DND-41 (cell line): Measurements from ENCODE around the gene GRIP2.

Experiments used
- ATAC-seq: fragments of 200-7000 bp; cut with Tn5 transposase; 3 replicates; pipeline ENCODE4 v1.9.1; 2021; ENCODE audit warnings: low read depth; ENCODE audit not compliant: insufficient read depth
- DNase-seq: peaks from one replicate; pipeline ENCODE4 v3.0.0-alpha.2; 2020
- H2AFZ ChIP-seq: 2 replicates; pipeline ENCODE4 v1.6.0; 2012; ENCODE audit warnings: low read depth, low read length
- H3K27ac ChIP-seq: 2 replicates; pipeline ENCODE4 v1.5.1; 2012; ENCODE audit warnings: low read length, inconsistent platforms
- H3K27me3 ChIP-seq: fragments of 200-600 bp; sonication (generic); 2 replicates; pipeline ENCODE4 v1.6.0; 2012; ENCODE audit warnings: low read length, mild to moderate bottlenecking, inconsistent platforms; ENCODE audit not compliant: insufficient read depth, poor library complexity
- H3K36me3 ChIP-seq: 2 replicates; pipeline ENCODE4 v1.5.1; 2012; ENCODE audit warnings: low read length, inconsistent platforms; ENCODE audit not compliant: insufficient read depth
- H3K4me1 ChIP-seq: 2 replicates; pipeline ENCODE4 v1.5.1; 2012; ENCODE audit warnings: mild to moderate bottlenecking, low read length; ENCODE audit not compliant: insufficient read depth
- H3K4me2 ChIP-seq: 2 replicates; pipeline ENCODE4 v1.6.0; 2012; ENCODE audit warnings: mild to moderate bottlenecking, moderate library complexity, low read length, inconsistent platforms; ENCODE audit not compliant: insufficient read depth
- H3K4me3 ChIP-seq, 2 experiments: fragments of 200-600 bp in 1 of 2; shearing (Covaris generic) in 1 of 2; 2 replicates each; pipeline ENCODE4 v1.5.1; 2012 to 2016; ENCODE audit warnings: inconsistent platforms in 2 of 2, low read length in 2 of 2, mild to moderate bottlenecking in 2 of 2, low read depth in 1 of 2, moderate library complexity in 1 of 2
- H3K79me2 ChIP-seq: 2 replicates; pipeline ENCODE4 v1.6.0; 2012; ENCODE audit warnings: low read length, inconsistent platforms; ENCODE audit not compliant: insufficient read depth
- H3K9ac ChIP-seq: 2 replicates; pipeline ENCODE4 v1.6.0; 2012; ENCODE audit warnings: low read depth, mild to moderate bottlenecking, inconsistent platforms, low read length, moderate library complexity
- H3K9me3 ChIP-seq: 2 replicates; pipeline ENCODE4 v1.5.1; 2012; ENCODE audit warnings: low read length, moderate library complexity, mild to moderate bottlenecking, inconsistent platforms; ENCODE audit not compliant: insufficient read depth, severe bottlenecking
- H4K20me1 ChIP-seq: 2 replicates; pipeline ENCODE4 v1.6.0; 2012; ENCODE audit warnings: low read length; ENCODE audit not compliant: insufficient read depth
- EZH2 ChIP-seq: IDR thresholded peaks from 3 replicates; pipeline ENCODE4 v1.6.1; 2012; ENCODE audit warnings: borderline replicate concordance, low read depth, mild to moderate bottlenecking, moderate library complexity, low read length, inconsistent platforms; ENCODE audit not compliant: severe bottlenecking
- TF ChIP-seq, protein P1 (sequence below): IDR thresholded peaks from 2 replicates; pipeline ENCODE4 v1.5.1; 2012; ENCODE audit warnings: borderline replicate concordance, low read length, moderate library complexity, mild to moderate bottlenecking; ENCODE audit not compliant: poor library complexity, severe bottlenecking; ENCODE audit errors: extremely low read depth

GRIP2 gene

DNA sequence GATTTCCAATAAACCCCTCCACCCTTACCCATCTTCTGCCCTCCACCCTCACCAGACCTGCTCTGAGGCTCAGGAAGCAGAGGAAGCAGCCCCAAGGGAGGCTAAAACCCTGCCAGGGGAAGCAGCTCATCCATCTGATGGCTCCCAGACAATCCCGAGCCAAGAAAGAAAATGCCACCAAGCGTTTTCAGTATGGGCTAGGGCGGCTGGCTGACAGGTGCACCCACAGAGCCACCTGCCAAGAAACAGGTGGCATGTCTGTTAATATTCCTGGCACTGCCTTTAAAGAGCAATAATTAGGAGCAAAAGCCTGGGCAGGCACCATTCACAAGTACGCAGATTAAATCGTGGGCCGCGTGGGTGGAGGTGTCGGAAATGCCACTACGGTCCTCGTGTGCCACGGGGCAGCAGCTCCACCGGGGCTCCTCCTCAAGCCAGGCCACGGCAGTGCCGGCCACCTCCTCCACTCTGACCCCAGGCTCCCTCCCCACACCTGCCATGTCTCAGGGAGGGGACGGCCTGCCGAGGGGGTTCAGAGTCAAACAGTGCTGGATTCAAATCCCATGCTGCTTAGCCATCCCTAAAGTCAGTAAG is 23.9 kb upstream of the GRIP2 start:
- Histone ChIP-seq H3K27ac (no peak overlapping the region), H3K9me3 (no peaks in the 10 kb centered on the region), H3K36me3 (no peaks in the 10 kb centered on the region), H3K79me2 (no peaks in the 10 kb centered on the region), H3K9ac (no peak overlapping the region), H4K20me1 (peaks cover 4% of the 10 kb centered on the region; the same call in 1 of the 2 replicates), H3K4me2 (no peak overlapping the region), H3K4me3 (no peak overlapping the region), H2AFZ (no peak overlapping the region), H3K27me3 (peaks cover 6% of the 10 kb centered on the region), H3K4me1 (no peaks in the 10 kb centered on the region)
- TF ChIP-seq EZH2: no peak
- TF ChIP-seq, protein P1, sequence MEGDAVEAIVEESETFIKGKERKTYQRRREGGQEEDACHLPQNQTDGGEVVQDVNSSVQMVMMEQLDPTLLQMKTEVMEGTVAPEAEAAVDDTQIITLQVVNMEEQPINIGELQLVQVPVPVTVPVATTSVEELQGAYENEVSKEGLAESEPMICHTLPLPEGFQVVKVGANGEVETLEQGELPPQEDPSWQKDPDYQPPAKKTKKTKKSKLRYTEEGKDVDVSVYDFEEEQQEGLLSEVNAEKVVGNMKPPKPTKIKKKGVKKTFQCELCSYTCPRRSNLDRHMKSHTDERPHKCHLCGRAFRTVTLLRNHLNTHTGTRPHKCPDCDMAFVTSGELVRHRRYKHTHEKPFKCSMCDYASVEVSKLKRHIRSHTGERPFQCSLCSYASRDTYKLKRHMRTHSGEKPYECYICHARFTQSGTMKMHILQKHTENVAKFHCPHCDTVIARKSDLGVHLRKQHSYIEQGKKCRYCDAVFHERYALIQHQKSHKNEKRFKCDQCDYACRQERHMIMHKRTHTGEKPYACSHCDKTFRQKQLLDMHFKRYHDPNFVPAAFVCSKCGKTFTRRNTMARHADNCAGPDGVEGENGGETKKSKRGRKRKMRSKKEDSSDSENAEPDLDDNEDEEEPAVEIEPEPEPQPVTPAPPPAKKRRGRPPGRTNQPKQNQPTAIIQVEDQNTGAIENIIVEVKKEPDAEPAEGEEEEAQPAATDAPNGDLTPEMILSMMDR: no peak
- ATAC-seq: no peak
- no peak for DNase-seq

DNA sequence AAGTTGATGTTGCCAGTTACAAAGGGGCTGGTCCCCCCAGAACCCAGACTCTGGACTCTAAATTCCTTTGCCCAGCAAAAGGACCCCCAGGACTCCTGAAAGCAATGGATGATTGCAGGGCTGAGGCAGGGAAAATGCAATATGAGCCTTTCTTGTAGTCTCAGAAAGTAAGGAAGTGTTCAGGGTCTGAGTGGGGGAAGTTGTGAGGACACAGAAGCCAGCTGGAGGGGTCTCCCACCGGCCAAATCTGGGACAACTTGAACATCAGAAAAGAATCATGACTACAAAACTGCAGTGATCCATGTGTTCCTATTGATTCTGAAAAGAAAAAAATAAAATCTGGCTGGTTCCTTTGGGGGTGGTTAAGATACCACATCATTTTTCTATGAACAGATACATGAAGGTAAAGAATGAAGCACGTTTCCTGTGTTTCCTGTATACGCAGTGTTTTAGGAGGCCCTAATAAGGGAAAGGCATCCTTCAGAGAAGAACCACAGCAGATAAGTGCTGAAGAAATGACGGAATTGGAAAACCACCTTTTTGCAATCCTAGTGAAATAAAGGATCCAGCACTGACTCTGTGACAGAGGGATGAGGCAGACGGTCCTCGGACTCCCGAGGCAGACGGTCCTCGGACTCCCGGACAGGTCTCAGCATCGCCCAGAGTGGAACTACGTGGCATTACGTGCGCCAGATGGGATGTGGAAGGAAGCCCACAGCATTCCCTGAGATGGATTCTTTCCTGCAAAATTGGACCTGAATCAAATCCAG is 22.2 kb upstream of the GRIP2 start:
- Histone ChIP-seq H3K9me3 (no peaks in the 10 kb centered on the region), H3K27ac (no peak overlapping the region), H3K4me3 (no peak overlapping the region), H3K4me1 (no peaks in the 10 kb centered on the region), H3K27me3 (peaks cover 6% of the 10 kb centered on the region), H2AFZ (no peak overlapping the region), H4K20me1 (peaks cover 4% of the 10 kb centered on the region; the same call in 1 of the 2 replicates), H3K36me3 (no peaks in the 10 kb centered on the region), H3K79me2 (no peaks in the 10 kb centered on the region), H3K9ac (no peak overlapping the region), H3K4me2 (no peak overlapping the region)
- no peak for ATAC-seq
- TF ChIP-seq EZH2: no peak
- TF ChIP-seq, protein P1: no peak
- DNase-seq: no peak

DNA sequence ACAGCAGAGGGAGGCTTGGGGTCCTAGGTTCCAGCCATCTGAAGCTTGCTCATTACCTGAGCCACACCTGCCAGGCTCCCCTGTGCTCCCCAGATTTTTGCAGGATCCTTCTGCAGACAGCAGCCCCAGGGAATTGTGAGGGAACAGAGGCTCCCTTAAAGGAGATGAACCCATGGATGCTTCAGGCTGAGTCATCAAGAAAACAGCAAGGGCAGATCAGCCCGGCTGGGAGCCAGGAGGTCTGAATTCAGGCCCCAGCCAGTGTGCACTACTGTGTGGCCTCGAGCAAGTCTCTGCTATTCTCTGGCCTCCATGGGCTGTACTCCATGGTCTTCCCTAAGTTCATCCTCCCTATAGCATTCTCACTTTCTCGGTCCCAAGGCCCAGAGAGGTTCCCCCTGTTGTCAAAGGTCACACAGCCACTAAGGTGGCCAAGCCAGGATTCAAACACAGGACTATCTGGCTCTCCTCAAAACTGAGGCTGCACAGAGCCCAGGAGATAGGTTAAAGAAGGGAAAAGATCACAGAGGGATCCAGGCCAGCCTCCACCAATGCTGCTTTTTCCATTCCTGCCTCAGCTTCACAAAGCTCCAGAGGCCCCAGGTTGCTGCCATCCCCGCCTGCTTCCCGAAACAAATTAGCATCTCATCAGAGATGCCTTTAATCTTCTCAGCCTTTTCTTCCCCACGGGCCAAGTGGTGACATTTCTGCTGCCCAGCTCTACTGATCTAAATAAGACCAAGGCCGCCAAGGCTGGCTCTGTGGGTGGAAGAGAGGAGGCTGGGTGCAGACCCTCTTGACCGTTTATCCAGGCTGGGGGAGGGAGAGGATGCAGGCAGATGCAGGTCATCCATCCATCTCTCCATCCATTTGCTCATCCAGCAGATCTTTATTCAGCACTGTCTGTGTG is 21.2 kb upstream of the GRIP2 start:
- H3K4me1 ChIP-seq: no peaks in the 10 kb centered on the region
- peaks cover 6% of the 10 kb centered on the region for H3K27me3 ChIP-seq
- no peaks in the 10 kb centered on the region for H3K79me2 ChIP-seq
- H3K27ac ChIP-seq: no peak overlapping the region
- no peaks in the 10 kb centered on the region for H3K36me3 ChIP-seq
- peaks cover 4% of the 10 kb centered on the region; the same call in 1 of the 2 replicates for H4K20me1 ChIP-seq
- DNase-seq: no peak
- no peak overlapping the region for H3K4me3 ChIP-seq
- TF ChIP-seq, protein P1: no peak
- H3K9me3 ChIP-seq: no peaks in the 10 kb centered on the region
- ATAC-seq: no peak
- H2AFZ ChIP-seq: no peak overlapping the region
- H3K9ac ChIP-seq: no peak overlapping the region
- H3K4me2 ChIP-seq: no peak overlapping the region
